Aorta (tissue), 5 donors: ENCODE data around the gene C16orf87. TPM values are rescaled to one million over a fixed set of nuclear protein-coding genes. Genes with fewer than 3 reads are reported as not detected.

Source experiments
- ATAC-seq: fragments of 200-7000 bp; cut with Tn5 transposase; one replicate; pipeline ENCODE4 v1.9.1; 2022; ENCODE audit warnings: moderate library complexity; ENCODE audit not compliant: low FRiP score
- DNase-seq, 2 donors: peaks; one replicate each; pipeline ENCODE4 v3.0.0-alpha.2; 2020
- H3K27ac ChIP-seq, 2 donors: one replicate each; pipeline ENCODE4 v1.5.1; 2013; ENCODE audit warnings: low read length in 2 of 2, mild to moderate bottlenecking in 2 of 2, moderate library complexity in 2 of 2, control low read depth in 1 of 2, inconsistent platforms in 1 of 2, low read depth in 1 of 2
- H3K27me3 ChIP-seq, 2 donors: one replicate each; pipeline ENCODE4 v1.6.1; 2013; ENCODE audit warnings: control low read depth in 1 of 2, low read length in 1 of 2, mild to moderate bottlenecking in 1 of 2, moderate library complexity in 1 of 2; ENCODE audit not compliant: insufficient read depth in 2 of 2, control insufficient read depth in 1 of 2
- H3K36me3 ChIP-seq, 2 donors: one replicate each; pipeline ENCODE4 v1.6.1; 2013; ENCODE audit warnings: control low read depth in 1 of 2, low read length in 1 of 2, mild to moderate bottlenecking in 1 of 2; ENCODE audit not compliant: insufficient read depth in 2 of 2, control insufficient read depth in 1 of 2
- H3K4me1 ChIP-seq, 2 donors: one replicate each; pipeline ENCODE4 v1.6.1; 2013; ENCODE audit warnings: low read length in 2 of 2, control low read depth in 1 of 2, mild to moderate bottlenecking in 1 of 2, moderate library complexity in 1 of 2; ENCODE audit not compliant: insufficient read depth in 2 of 2, control insufficient read depth in 1 of 2
- H3K4me3 ChIP-seq, 2 donors: one replicate each; pipeline ENCODE4 v1.5.1; 2013; ENCODE audit warnings: low read length in 2 of 2, control low read depth in 1 of 2, mild to moderate bottlenecking in 1 of 2
- H3K9me3 ChIP-seq: one replicate; pipeline ENCODE4 v1.6.1; 2013; ENCODE audit warnings: mild to moderate bottlenecking, low read length; ENCODE audit not compliant: control insufficient read depth
- WGBS, 2 donors: extraction: QIAGEN DNeasy Blood & Tissue Kit; methylation state at CpG; one replicate each; pipeline ENCODE4 v1.1.7; 2013; 5-methylcytosine and 5-hydroxymethylcytosine counted together
- intact Hi-C, 2 donors: fragments of 100-400 bp; cut with DNase I; formaldehyde crosslinking; loops; one replicate each; pipeline versions ENCODE4 v1.14.2 to v1.15.0; 2022
- polyA plus RNA-seq, 2 donors: library from polyadenylated mRNA; stranded (reverse); fragments of 200-250 nt; gene quantifications; one replicate each; pipeline ENCODE4 v1.2.3, GENCODE V29; 2013
- total RNA-seq, 2 donors: library from RNA; stranded (reverse); fragmentation: NEBNext Ultra II Directional; extraction: Animal tissue kit (Norgen Biotek cat#: 25700); gene quantifications; one replicate each; pipeline ENCODE4 v1.2.1, GENCODE V29; 2021
- donor health status: healthy with polysubstance abuse.
- donor health status: Bipolar disorder and iron deficiency.
- donor health status: DM: no; HTN: no; CAD: no.
- donor health status: DM: no; HTN: no; CAD: no.
- donor health status: DM: yes; HTN: yes; CAD: no.

C16orf87 gene
- total and polyA plus RNA-seq, 4 donors = 5.6 to 8.8 (median 6.8) TPM

DNA sequence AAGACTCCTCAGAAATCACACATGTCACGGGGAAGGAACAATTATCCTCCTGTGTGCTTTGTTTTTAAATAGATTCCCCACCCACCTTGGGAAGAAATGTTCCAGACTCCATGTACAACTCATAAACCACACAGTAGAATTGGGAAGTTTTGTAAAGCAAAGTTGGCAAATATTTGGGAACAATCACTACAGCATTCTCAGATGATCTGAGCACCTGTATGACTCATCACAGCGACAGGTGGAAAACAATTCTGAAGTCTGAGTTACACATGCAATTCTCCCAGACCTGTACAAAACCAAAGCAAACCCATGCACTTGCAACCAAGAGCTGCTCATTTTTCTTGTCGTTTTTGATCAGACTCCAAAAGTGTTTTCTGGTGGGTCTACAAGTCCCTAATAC, 68.4 kb downstream of the C16orf87 start:
- ATAC-seq (no peak), DNase-seq (no peak)
- no peaks in the 10 kb centered on the region for H3K4me1 ChIP-seq
- no peaks in the 10 kb centered on the region for H3K36me3 ChIP-seq
- H3K27me3 ChIP-seq = no peaks in the 10 kb centered on the region
- no peak overlapping the region for H3K27ac ChIP-seq
- no peak overlapping the region for H3K4me3 ChIP-seq
- intact Hi-C loops = no loop called here
- peaks cover 1% of the 10 kb centered on the region for H3K9me3 ChIP-seq
- 83 to 88% methylated on average over 3 of the region's 3 CpGs for WGBS, 2 donors

GRCh38 chr16:46759309-46759708, 71.7 kb downstream of the C16orf87 start:
- ATAC-seq (no peak), DNase-seq (no peak)
- WGBS, 2 donors = 86 to 88% methylated on average over 5 of the region's 5 CpGs
- no peaks in the 10 kb centered on the region for H3K27me3 ChIP-seq
- H3K9me3 ChIP-seq = no peaks in the 10 kb centered on the region
- no peaks in the 10 kb centered on the region for H3K36me3 ChIP-seq
- H3K27ac ChIP-seq = no peak overlapping the region
- no peak overlapping the region for H3K4me3 ChIP-seq
- intact Hi-C loops = no loop called here
- H3K4me1 ChIP-seq = no peaks in the 10 kb centered on the region

DNA sequence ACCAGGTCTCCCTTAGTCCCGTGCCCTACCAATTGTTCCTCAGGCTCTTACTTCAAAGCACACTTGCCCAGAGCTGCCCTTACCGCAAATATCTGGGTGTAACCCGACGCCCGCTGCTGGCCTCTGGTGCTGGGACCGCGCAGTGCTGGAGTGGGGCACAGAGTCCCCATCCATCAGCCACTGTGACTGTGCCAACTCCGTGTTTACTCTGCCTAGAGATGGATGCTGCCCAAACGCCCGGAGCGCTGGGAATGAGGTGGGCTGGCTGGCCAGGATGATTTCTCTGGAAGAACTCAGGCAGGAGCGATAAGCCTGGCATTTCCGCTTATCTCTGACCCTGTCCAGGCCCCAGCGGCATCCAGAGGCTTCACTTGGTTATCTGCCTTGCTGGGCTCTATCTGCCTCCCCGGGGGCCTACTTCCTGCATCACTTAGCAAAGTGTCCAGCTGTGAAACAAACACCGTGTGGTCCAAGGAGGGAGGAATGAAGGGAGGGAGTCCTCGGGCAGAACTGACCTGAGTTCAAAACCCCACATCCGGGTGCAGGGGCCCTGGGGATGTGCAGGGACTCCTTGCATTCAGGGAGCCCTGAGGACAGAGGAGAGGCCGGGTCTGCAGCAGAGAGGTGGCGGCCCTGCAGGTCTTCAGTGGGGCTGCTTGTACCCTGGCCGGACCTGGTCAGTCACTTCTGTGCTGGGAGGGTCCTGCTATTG, 73.5 kb downstream of the C16orf87 start:
- DNase-seq (no peak), ATAC-seq (peak; percentile 47)
- H3K4me3 ChIP-seq = no peak overlapping the region
- intact Hi-C loops = no loop called here
- H3K36me3 ChIP-seq = no peaks in the 10 kb centered on the region
- H3K27ac ChIP-seq = no peak overlapping the region
- 11 to 13% methylated on average over 21 of the region's 21 CpGs for WGBS, 2 donors
- H3K9me3 ChIP-seq = no peaks in the 10 kb centered on the region
- no peaks in the 10 kb centered on the region for H3K27me3 ChIP-seq
- no peaks in the 10 kb centered on the region for H3K4me1 ChIP-seq

DNA sequence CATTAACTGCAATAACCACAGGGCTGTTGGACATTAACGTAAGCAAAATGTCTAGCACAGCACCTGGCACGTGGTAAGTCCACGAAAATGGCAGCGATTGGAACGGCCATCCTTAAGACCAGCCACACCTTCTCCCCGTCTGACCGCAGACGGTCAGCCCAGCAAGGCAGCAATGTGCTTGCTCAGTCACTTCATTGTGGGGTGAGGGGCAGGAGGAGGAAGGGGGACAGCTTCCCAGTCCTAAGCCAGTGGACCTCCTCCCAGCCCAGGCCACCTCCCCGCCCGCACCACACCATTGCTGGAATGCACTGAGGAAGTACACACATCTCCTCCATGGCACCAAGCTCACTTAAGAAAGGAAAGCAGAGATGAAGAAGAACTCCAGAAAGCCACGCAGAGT, 74.2 kb downstream of the C16orf87 start:
- Histone ChIP-seq H3K36me3 (no peaks in the 10 kb centered on the region), H3K4me3 (no peak overlapping the region), H3K27ac (no peak overlapping the region), H3K9me3 (no peaks in the 10 kb centered on the region), H3K27me3 (no peaks in the 10 kb centered on the region), H3K4me1 (no peaks in the 10 kb centered on the region)
- DNase-seq (no peak), ATAC-seq (no peak)
- 86 to 89% methylated on average over 11 of the region's 11 CpGs for WGBS, 2 donors
- intact Hi-C loops = no loop called here

DNA sequence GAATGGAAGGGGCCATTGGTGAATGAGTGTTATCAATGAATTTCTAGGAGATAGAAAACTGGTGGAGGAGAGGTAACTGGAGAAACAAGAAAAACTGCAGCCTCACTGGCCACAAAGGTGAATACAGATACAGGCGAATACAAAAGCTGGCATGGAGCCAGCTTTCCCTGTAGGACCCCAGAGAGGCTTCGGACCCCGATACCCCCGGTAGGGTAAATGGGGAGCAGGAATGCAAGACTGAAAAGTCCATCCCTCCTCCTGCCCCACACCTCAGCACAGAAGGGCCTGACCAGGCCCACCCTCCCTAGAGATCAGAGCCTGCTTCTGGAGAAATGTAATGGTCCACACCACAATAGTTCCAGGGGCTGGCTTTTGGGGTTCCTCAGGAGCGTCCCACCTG, 78.0 kb downstream of the C16orf87 start:
- Histone ChIP-seq H3K27me3 (no peaks in the 10 kb centered on the region), H3K9me3 (no peaks in the 10 kb centered on the region), H3K27ac (no peak overlapping the region), H3K4me1 (no peaks in the 10 kb centered on the region), H3K4me3 (no peak overlapping the region), H3K36me3 (no peaks in the 10 kb centered on the region)
- DNase-seq (no peak), ATAC-seq (no peak)
- WGBS, 2 donors = 84 to 86% methylated on average over 5 of the region's 5 CpGs
- intact Hi-C loops = no loop called here

- no peaks in the 10 kb centered on the region for H3K4me1 ChIP-seq
- intact Hi-C loops = no loop called here
Measured at GRCh38 chr16:46751381-46751780, 79.6 kb downstream of the C16orf87 start.

DNA sequence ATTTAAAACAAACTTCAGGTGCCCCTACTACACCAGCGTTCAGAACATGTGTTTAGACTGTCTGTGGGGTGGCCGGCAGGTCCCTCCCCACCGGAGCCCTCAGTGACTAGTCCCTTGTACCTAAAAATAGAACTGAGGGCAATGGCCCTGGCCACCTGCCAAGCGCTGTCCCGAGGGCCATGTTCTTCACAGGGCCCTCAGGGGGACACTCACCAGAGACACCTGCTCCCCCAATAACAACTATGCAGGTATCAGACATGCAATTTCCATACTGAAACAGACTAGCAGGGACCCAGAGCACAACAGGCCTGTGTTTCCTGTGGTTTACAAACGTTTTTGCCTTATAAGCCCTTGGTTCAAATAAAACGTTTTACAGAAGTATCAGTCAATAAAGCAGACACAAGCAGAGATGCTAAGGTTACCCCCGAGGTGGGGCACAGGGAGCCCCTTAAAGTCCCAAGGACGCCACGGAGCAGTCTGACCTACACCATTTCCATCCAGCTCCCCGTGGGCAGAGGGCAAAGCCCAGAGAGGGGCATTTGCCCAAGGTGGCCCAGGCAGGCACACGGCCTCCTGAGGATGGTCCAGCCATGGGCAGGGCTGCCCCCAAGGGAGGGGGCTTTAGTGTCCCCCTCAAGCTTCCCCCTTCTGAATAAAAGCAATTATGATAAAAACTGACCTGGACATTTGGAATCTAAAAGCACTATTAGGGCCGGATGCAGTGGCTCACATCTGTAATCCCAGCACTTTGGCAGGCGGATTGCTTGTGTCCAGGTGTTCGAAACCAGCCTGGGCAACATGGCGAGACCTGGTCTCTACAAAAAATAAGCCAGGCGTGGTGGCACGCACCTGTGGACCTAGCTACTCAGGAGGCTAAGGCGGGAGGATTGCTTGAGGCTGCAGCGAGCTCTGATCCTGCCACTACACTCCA, 81.9 kb downstream of the C16orf87 start:
- DNase-seq = peak in 1 of 2 donors; percentile 79
- ATAC-seq = peak; percentile 6
- no peaks in the 10 kb centered on the region for H3K9me3 ChIP-seq
- no peaks in the 10 kb centered on the region for H3K36me3 ChIP-seq
- no peaks in the 10 kb centered on the region for H3K27me3 ChIP-seq
- no peak overlapping the region for H3K27ac ChIP-seq
- no peaks in the 10 kb centered on the region for H3K4me1 ChIP-seq
- 68% methylated on average over 20 of the region's 20 CpGs for WGBS, 2 donors
- intact Hi-C loops = no loop called here
- H3K4me3 ChIP-seq = no peak overlapping the region

More at GRCh38 chr16:46751381-46751780, 79.6 kb downstream of the C16orf87 start:
- Histone ChIP-seq H3K4me3 (no peak overlapping the region), H3K27me3 (no peaks in the 10 kb centered on the region), H3K36me3 (no peaks in the 10 kb centered on the region), H3K9me3 (no peaks in the 10 kb centered on the region), H3K27ac (no peak overlapping the region)
- WGBS, 2 donors = 82 to 86% methylated on average over 7 of the region's 7 CpGs
- DNase-seq (no peak), ATAC-seq (no peak)

DNA sequence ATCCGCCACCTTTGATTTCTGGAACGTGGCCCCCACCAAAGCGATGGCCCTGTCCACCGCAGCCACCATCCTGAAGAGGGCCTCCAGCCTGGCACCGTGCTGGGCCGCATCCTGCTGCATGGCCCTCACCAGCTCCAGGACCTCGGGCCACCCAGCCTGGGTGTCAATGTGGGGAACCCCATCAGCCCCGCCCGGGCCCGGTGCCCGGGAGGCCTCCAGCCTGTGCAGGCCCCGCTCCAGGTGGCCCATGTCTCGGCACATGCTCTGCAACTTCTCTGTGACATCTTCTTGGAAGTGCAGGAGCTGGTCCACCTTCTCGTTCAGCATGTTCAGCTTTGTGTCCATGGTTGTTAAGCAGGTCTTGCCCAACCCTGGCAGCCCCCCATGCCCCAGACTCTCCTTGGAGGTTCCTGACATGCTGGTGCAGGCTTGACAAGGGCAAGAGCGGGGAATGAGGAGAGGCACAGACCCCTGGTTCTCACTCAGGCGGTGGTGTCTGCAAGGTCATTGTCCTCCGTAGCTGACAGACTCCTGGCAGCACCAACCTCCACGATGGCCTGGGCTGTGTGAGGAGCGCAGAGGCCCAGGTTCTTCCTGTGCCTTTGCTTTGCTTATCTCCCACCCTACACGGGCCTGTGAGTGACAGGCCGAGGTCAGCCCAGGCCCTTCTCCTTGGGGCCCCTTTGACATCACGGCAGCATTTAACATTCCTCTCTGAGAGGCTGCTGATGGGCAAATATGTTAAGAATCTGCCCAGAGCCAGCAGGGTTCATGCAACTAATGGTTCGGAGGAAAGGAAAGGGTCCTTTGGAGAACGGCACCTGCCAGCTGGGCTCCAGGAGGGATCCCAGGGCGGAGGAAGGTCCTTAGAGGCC, 83.0 kb downstream of the C16orf87 start, which contains the start of gene MYLK3:
Gene MYLK3, minus strand, starts transcription at position 568 of the 875 bp plus-strand sequence. Its CDS starts 151 bp downstream, at position 417.
- no peaks in the 10 kb centered on the region for H3K9me3 ChIP-seq
- H3K4me3 ChIP-seq = no peak within 1 kb of the TSS
- H3K27me3 ChIP-seq = no peaks in the 10 kb centered on the region
- ATAC-seq (peak; percentile 42), DNase-seq (peak in 1 of 2 donors; percentile 70)
- intact Hi-C loops = no loop called here
- no peaks in the 10 kb centered on the region for H3K4me1 ChIP-seq
- 76 to 77% methylated on average over 24 to 25 of the region's 25 CpGs for WGBS, 2 donors
- no peaks in the 10 kb centered on the region for H3K36me3 ChIP-seq
- H3K27ac ChIP-seq = no peak within 1 kb of the TSS
